ENCODE results near the gene ANKRD22.

ANKRD22 gene

DNA sequence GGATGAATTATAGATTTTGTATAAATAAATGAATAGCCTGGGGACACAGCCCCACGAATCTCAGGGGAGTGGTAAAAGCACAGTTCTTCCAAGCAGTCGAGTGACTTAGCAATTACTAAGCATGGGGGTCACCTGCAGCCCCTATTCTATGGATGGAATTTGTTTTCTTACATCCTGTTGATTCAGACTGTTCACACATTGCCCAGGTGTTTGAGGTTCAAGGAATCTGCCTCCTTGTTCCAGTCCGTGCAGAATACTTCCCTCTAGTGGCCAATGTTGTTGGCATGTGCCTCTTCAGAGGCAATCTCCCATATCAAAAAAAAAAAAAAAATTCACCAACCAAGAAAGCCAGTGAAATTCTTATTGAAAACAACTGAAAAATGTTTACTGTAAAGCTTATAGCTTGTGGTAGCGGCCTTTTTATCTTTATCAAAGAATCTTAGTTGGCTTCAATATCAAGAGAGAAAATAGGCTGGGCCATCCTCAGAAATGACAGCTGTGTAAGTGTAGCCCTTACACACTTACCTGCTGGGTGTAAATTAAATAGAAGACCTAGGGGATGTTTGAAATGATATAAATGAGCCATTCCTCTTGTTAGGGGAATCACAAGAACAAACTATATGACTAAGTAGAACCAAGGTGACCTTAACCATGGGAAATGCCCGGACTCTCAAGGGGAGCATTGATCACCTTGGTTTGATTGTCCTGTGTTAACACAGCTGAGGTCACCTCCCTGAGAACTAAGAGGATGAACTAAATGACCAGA is 41.3 kb downstream of the ANKRD22 start:
- peak; percentile 65 for DNase-seq

DNA sequence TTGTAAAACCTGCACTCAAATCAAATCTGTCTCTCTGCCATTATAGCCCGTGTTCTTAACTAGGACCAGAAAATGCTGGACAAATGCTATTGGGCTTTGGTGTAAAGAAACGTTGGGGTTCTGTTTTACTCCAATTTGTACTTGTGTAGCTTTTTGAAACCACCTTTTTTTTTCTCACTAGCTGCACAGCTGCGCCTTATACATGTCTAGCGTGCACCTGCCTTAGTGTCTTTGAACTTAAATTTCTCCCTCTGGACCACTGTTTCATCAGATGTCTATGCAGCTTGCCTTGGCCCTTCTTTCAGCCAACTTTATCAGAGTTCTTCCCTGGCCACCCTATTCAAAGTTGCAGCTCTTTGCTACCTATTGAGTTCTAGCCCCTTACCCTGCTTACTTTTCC is 42.0 kb downstream of the ANKRD22 start:
- Histone ChIP-seq H3K36me3 (replicated peaks; ENCODE audit: insufficient read depth, low read length) (no peaks in the 10 kb centered on the region), H3K9me2 (replicated peaks; ENCODE audit: insufficient read depth, low read length) (no peaks in the 10 kb centered on the region), H3K9me3 (replicated peaks; ENCODE audit: insufficient read depth, low read length) (no peaks in the 10 kb centered on the region), H3K27me3 (replicated peaks; ENCODE audit: insufficient read depth, low read length) (no peaks in the 10 kb centered on the region), H3K27ac (ENCODE audit: low read length) (no peak overlapping the region), H3K4me1 (ENCODE audit: low read length) (no peaks in the 10 kb centered on the region), H3K4me3 (ENCODE audit: low read length) (no peak overlapping the region), H2AFZ (ENCODE audit: low read length) (no peak overlapping the region), H3K79me2 (ENCODE audit: low read length) (no peaks in the 10 kb centered on the region), H3F3A (ENCODE audit: insufficient read depth, low read length) (no peaks in the 10 kb centered on the region), H3K9ac (ENCODE audit: low read length) (no peak overlapping the region), H4K20me1 (ENCODE audit: insufficient read depth, low read length) (no peaks in the 10 kb centered on the region), H3K4me2 (ENCODE audit: low read depth, low read length) (no peak overlapping the region)
- DNase-seq, result no peak
- TF ChIP-seq, protein P1, sequence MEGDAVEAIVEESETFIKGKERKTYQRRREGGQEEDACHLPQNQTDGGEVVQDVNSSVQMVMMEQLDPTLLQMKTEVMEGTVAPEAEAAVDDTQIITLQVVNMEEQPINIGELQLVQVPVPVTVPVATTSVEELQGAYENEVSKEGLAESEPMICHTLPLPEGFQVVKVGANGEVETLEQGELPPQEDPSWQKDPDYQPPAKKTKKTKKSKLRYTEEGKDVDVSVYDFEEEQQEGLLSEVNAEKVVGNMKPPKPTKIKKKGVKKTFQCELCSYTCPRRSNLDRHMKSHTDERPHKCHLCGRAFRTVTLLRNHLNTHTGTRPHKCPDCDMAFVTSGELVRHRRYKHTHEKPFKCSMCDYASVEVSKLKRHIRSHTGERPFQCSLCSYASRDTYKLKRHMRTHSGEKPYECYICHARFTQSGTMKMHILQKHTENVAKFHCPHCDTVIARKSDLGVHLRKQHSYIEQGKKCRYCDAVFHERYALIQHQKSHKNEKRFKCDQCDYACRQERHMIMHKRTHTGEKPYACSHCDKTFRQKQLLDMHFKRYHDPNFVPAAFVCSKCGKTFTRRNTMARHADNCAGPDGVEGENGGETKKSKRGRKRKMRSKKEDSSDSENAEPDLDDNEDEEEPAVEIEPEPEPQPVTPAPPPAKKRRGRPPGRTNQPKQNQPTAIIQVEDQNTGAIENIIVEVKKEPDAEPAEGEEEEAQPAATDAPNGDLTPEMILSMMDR (IDR thresholded peaks at IDR 0.05; ENCODE audit: low read length), result no peak
- TF ChIP-seq EZH2 (optimal IDR thresholded peaks at IDR 0.05; ENCODE audit: low read depth, low read length) (no peak), EZH2phosphoT487 (IDR thresholded peaks at IDR 0.05; ENCODE audit: low read length) (no peak)

More for the DNA sequence above, 41.3 kb downstream of the ANKRD22 start:
- Histone ChIP-seq H4K20me1 (ENCODE audit: insufficient read depth, low read length) (no peaks in the 10 kb centered on the region), H3K9ac (ENCODE audit: low read length) (no peak overlapping the region), H3K4me2 (ENCODE audit: low read depth, low read length) (no peak overlapping the region), H3K79me2 (ENCODE audit: low read length) (no peaks in the 10 kb centered on the region), H3K4me3 (ENCODE audit: low read length) (no peak overlapping the region), H3K9me3 (replicated peaks; ENCODE audit: insufficient read depth, low read length) (no peaks in the 10 kb centered on the region), H3K27me3 (replicated peaks; ENCODE audit: insufficient read depth, low read length) (no peaks in the 10 kb centered on the region), H3K4me1 (ENCODE audit: low read length) (no peaks in the 10 kb centered on the region), H3F3A (ENCODE audit: insufficient read depth, low read length) (no peaks in the 10 kb centered on the region), H2AFZ (ENCODE audit: low read length) (no peak overlapping the region), H3K36me3 (replicated peaks; ENCODE audit: insufficient read depth, low read length) (no peaks in the 10 kb centered on the region), H3K27ac (ENCODE audit: low read length) (no peak overlapping the region), H3K9me2 (replicated peaks; ENCODE audit: insufficient read depth, low read length) (no peaks in the 10 kb centered on the region)
- TF ChIP-seq, protein P1 (IDR thresholded peaks at IDR 0.05; ENCODE audit: low read length), result peak; percentile 84
- TF ChIP-seq EZH2phosphoT487 (IDR thresholded peaks at IDR 0.05; ENCODE audit: low read length), result no peak

DNA sequence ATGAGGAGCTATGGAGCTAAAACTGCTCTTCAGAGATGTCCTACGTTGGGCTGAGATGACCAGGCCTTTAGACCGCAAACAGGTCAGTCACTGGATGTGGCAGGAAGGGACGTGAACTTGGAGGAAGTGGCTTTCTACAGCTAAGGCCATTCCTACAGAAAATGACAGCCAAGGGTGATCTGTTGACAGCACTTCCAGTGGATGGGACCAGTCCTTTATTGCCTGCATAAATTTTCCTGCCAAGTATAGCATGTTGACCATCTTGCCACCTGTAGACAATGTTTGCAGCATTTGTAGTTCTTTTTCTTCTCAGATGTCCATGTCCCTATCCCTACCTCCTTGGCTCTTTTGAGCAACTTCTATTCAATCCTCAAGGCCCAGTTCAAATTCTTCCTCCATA is 45.7 kb downstream of the ANKRD22 start:
- H3K27ac ChIP-seq (ENCODE audit: low read length), result no peak overlapping the region
- no peaks in the 10 kb centered on the region for H3K79me2 ChIP-seq (ENCODE audit: low read length)
- no peaks in the 10 kb centered on the region for H3F3A ChIP-seq (ENCODE audit: insufficient read depth, low read length)
- H3K9me3 ChIP-seq (replicated peaks; ENCODE audit: insufficient read depth, low read length), result no peaks in the 10 kb centered on the region
- H3K4me3 ChIP-seq (ENCODE audit: low read length), result no peak overlapping the region
- no peak overlapping the region for H3K4me2 ChIP-seq (ENCODE audit: low read depth, low read length)
- no peak overlapping the region for H3K9ac ChIP-seq (ENCODE audit: low read length)
- H2AFZ ChIP-seq (ENCODE audit: low read length), result no peak overlapping the region
- no peaks in the 10 kb centered on the region for H3K27me3 ChIP-seq (replicated peaks; ENCODE audit: insufficient read depth, low read length)
- H4K20me1 ChIP-seq (ENCODE audit: insufficient read depth, low read length), result no peaks in the 10 kb centered on the region
- DNase-seq, result no peak
- TF ChIP-seq, protein P1 (IDR thresholded peaks at IDR 0.05; ENCODE audit: low read length), result no peak
- TF ChIP-seq EZH2phosphoT487 (IDR thresholded peaks at IDR 0.05; ENCODE audit: low read length), result no peak
- TF ChIP-seq EZH2 (optimal IDR thresholded peaks at IDR 0.05; ENCODE audit: low read depth, low read length), result no peak
- no peaks in the 10 kb centered on the region for H3K36me3 ChIP-seq (replicated peaks; ENCODE audit: insufficient read depth, low read length)
- no peaks in the 10 kb centered on the region for H3K4me1 ChIP-seq (ENCODE audit: low read length)
- H3K9me2 ChIP-seq (replicated peaks; ENCODE audit: insufficient read depth, low read length), result no peaks in the 10 kb centered on the region
